ENCODE data around the gene SYNE1.

- TF ChIP-seq, protein P1, sequence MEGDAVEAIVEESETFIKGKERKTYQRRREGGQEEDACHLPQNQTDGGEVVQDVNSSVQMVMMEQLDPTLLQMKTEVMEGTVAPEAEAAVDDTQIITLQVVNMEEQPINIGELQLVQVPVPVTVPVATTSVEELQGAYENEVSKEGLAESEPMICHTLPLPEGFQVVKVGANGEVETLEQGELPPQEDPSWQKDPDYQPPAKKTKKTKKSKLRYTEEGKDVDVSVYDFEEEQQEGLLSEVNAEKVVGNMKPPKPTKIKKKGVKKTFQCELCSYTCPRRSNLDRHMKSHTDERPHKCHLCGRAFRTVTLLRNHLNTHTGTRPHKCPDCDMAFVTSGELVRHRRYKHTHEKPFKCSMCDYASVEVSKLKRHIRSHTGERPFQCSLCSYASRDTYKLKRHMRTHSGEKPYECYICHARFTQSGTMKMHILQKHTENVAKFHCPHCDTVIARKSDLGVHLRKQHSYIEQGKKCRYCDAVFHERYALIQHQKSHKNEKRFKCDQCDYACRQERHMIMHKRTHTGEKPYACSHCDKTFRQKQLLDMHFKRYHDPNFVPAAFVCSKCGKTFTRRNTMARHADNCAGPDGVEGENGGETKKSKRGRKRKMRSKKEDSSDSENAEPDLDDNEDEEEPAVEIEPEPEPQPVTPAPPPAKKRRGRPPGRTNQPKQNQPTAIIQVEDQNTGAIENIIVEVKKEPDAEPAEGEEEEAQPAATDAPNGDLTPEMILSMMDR (IDR thresholded peaks at IDR 0.05; ENCODE audit: insufficient read depth, low read length), result no peak
- TF ChIP-seq, protein P2, sequence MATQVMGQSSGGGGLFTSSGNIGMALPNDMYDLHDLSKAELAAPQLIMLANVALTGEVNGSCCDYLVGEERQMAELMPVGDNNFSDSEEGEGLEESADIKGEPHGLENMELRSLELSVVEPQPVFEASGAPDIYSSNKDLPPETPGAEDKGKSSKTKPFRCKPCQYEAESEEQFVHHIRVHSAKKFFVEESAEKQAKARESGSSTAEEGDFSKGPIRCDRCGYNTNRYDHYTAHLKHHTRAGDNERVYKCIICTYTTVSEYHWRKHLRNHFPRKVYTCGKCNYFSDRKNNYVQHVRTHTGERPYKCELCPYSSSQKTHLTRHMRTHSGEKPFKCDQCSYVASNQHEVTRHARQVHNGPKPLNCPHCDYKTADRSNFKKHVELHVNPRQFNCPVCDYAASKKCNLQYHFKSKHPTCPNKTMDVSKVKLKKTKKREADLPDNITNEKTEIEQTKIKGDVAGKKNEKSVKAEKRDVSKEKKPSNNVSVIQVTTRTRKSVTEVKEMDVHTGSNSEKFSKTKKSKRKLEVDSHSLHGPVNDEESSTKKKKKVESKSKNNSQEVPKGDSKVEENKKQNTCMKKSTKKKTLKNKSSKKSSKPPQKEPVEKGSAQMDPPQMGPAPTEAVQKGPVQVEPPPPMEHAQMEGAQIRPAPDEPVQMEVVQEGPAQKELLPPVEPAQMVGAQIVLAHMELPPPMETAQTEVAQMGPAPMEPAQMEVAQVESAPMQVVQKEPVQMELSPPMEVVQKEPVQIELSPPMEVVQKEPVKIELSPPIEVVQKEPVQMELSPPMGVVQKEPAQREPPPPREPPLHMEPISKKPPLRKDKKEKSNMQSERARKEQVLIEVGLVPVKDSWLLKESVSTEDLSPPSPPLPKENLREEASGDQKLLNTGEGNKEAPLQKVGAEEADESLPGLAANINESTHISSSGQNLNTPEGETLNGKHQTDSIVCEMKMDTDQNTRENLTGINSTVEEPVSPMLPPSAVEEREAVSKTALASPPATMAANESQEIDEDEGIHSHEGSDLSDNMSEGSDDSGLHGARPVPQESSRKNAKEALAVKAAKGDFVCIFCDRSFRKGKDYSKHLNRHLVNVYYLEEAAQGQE (IDR thresholded peaks at IDR 0.05; ENCODE audit: insufficient replicate concordance, low read depth), result no peak
- no peak for TF ChIP-seq POLR2AphosphoS5 (IDR thresholded peaks at IDR 0.05; ENCODE audit: low read depth)
These were observed 11.9 kb downstream of the SYNE1 start for GRCh38 chr6:152625213-152625612.

All from HL-60 (cell line).